Measurements from ENCODE around the gene MAP3K5. TPM values are rescaled to one million over a fixed set of nuclear protein-coding genes. Genes with fewer than 3 reads are reported as not detected.

MAP3K5 gene
- total and polyA plus RNA-seq, 9 of the 15 experiments (the other 6 are each of a cell fraction or from before 2014, with no cell fraction given), result 2.2 to 13.0 (median 9.9) TPM

- no peak for TF ChIP-seq ZNF518B (CRISPR knock-in tag; IDR thresholded peaks at IDR 0.05)
- no peak for TF ChIP-seq MIER1 (IDR thresholded peaks at IDR 0.05; ENCODE audit: low read depth)
- TF ChIP-seq, protein P1, sequence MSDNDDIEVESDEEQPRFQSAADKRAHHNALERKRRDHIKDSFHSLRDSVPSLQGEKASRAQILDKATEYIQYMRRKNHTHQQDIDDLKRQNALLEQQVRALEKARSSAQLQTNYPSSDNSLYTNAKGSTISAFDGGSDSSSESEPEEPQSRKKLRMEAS (CRISPR knock-in tag; IDR thresholded peaks at IDR 0.05), result no peak
- TF ChIP-seq SUPT5H (IDR thresholded peaks at IDR 0.05), result no peak
- TF ChIP-seq DMBX1 (CRISPR knock-in tag; IDR thresholded peaks at IDR 0.05; ENCODE audit: borderline replicate concordance), result 0 out of 2 replicates have a peak, but pooled peaks have one; percentile 2
- no peak for TF ChIP-seq ETV6 (IDR thresholded peaks at IDR 0.05; ENCODE audit: borderline replicate concordance in 1 of 2, low read depth in 2 of 2, low read length in 1 of 2)
- TF ChIP-seq ETV6 (CRISPR knock-in tag; IDR thresholded peaks at IDR 0.05; ENCODE audit: borderline replicate concordance), result no peak
These were observed 39.7 kb downstream of the MAP3K5 start (continued) for GRCh38 chr6:136752554-136752953.

DNA sequence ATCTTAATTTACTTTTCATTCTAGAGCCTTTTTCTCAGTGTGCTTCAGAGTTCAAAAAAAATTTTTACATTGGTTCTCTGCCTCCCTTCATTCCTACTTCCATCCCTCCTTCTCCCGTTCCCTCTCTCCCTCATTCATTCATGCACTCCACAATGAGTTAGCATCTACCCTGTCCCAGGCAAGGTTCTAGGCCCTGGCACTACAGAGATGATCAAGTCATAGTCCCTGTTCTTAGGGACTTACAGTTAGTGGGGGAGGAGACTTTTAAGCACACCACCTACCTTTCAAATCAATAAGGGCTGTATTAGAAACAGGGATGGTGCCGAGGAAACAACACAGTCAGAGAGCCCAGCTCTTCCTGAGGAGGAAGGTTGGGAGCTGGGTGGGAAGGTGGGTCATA, 40.3 kb downstream of the MAP3K5 start:
- Histone ChIP-seq H3K9me3 (replicated peaks; ENCODE audit: control insufficient read depth, insufficient read depth, low read depth, low read length) (no peaks in the 10 kb centered on the region), H3K4me2 (ENCODE audit: insufficient read depth, low read length) (no peak overlapping the region), H3K79me2 (ENCODE audit: control insufficient read depth, insufficient read depth, low read length) (peaks cover 80% of the 10 kb centered on the region), H2AFZ (ENCODE audit: low read depth, low read length) (no peak overlapping the region), H3K9ac (ENCODE audit: insufficient read depth in 1 of 2, low read depth in 2 of 2, low read length in 2 of 2) (no peak overlapping the region), H3K27ac (ENCODE audit: extremely low read depth, low read depth, low read length) (0 out of 3 replicates have a peak overlapping the region, but pooled peaks have one; percentile 13), H3K36me3 (ENCODE audit: control insufficient read depth, insufficient read depth, low read length) (no peaks in the 10 kb centered on the region; the same call in 2 of the 3 replicates), H3K9me1 (ENCODE audit: control insufficient read depth, insufficient read depth, low read length) (no peaks in the 10 kb centered on the region), H3K4me1 (replicated peaks in 1 of 2; ENCODE audit: control insufficient read depth in 2 of 2, insufficient read depth in 2 of 2, low read length in 2 of 2) (peaks cover 22 to 50% of the 10 kb centered on the region in 2 experiments), H4K20me1 (replicated peaks; ENCODE audit: control insufficient read depth, insufficient read depth, low read length) (0 out of 2 replicates have a peak, but pooled peaks cover 3% of the 10 kb centered on the region), H3K4me3 (no peak overlapping the region), H3K27me3 (ENCODE audit: control insufficient read depth in 2 of 2, insufficient read depth in 2 of 2, low read length in 2 of 2) (no peaks in the 10 kb centered on the region)
- POLR2A ChIA-PET, result interaction anchor here (0.7 kb wide), 1 partner anchor 23 kb away, joined by 4 read pairs; no protein-coding TSS in a partner anchor
- in situ Hi-C loops (cut with MboI) (no loop called here), intact Hi-C loops (cut with micrococcal nuclease) (no loop called here)
- DNase-seq (ENCODE audit: extremely low read depth in 1 of 4, low spot score in 3 of 4), result no peak
- WGBS (ENCODE audit: insufficient coverage, low coverage, missing lambda C conversion rate), result 28% methylated on average over 2 of the region's 2 CpGs
- no peak for TF ChIP-seq ARID3A (IDR thresholded peaks at IDR 0.05; ENCODE audit: borderline replicate concordance, low read depth, low read length)
- no TSS peak for BruUV-seq (replicated peaks)
- CTCF ChIA-PET (ENCODE audit: low intra/inter-chr PET ratio), result no interaction called here
- FAIRE-seq, result no peak
- ATAC-seq, result no peak
